Measurements from ENCODE around the gene AACS. TPM values are rescaled to one million over a fixed set of nuclear protein-coding genes. Genes with fewer than 3 reads are reported as not detected.

AACS gene
- total and polyA plus RNA-seq, 3 donors from 2014 or later = 26.0 to 44.8 (median 31.7) TPM

- Histone ChIP-seq H3K4me3 (no peak overlapping the region), H3K27ac (no peak overlapping the region), H3K9me3 (no peaks in the 10 kb centered on the region), H3K36me3 (ENCODE audit: low read depth, missing control alignments) (no peaks in the 10 kb centered on the region), H3K27me3 (no peaks in the 10 kb centered on the region), H3K4me1 (no peaks in the 10 kb centered on the region)
- no peak for DNase-seq
- WGBS, 2 donors = 97 to 100% methylated on average over 6 to 9 of the region's 9 CpGs
- intact Hi-C loops (cut with DNase I; ENCODE audit: low total_unique reads) = no loop called here
- no peak for TF ChIP-seq POLR2A (IDR thresholded peaks at IDR 0.05)
- TF ChIP-seq, protein P1, sequence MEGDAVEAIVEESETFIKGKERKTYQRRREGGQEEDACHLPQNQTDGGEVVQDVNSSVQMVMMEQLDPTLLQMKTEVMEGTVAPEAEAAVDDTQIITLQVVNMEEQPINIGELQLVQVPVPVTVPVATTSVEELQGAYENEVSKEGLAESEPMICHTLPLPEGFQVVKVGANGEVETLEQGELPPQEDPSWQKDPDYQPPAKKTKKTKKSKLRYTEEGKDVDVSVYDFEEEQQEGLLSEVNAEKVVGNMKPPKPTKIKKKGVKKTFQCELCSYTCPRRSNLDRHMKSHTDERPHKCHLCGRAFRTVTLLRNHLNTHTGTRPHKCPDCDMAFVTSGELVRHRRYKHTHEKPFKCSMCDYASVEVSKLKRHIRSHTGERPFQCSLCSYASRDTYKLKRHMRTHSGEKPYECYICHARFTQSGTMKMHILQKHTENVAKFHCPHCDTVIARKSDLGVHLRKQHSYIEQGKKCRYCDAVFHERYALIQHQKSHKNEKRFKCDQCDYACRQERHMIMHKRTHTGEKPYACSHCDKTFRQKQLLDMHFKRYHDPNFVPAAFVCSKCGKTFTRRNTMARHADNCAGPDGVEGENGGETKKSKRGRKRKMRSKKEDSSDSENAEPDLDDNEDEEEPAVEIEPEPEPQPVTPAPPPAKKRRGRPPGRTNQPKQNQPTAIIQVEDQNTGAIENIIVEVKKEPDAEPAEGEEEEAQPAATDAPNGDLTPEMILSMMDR (IDR thresholded peaks at IDR 0.05) = no peak
These were observed 44.1 kb upstream of the AACS start for GRCh38 chr12:125021096-125021495.

DNA sequence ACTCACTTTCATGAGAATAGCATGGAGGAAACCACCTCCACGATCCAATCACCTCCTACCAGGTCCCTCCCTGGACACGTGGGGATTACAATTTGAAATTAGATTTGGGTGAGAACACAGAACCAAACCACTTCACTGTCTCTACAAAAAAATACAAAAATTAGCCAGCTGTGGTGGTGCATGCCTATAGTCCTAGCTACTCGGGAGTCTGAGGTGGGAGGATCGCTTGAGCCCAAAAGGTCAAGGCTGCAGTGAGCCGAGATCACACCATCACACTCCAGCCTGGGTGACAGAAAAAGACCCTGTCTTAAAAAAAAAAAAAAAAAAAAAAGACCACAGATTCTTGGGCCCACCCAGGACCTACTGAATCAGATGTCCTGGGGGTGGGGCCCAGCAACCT, 43.5 kb upstream of the AACS start:
- WGBS, 2 donors = 59 to 61% methylated on average over 5 of the region's 5 CpGs
- Histone ChIP-seq H3K27ac (no peak overlapping the region), H3K4me1 (no peaks in the 10 kb centered on the region), H3K9me3 (no peaks in the 10 kb centered on the region), H3K27me3 (no peaks in the 10 kb centered on the region), H3K36me3 (ENCODE audit: low read depth, missing control alignments) (no peaks in the 10 kb centered on the region), H3K4me3 (no peak overlapping the region)
- DNase-seq = no peak
- no peak for TF ChIP-seq POLR2A (IDR thresholded peaks at IDR 0.05)
- TF ChIP-seq, protein P1 (IDR thresholded peaks at IDR 0.05) = no peak
- intact Hi-C loops (cut with DNase I; ENCODE audit: low total_unique reads) = no loop called here

DNA sequence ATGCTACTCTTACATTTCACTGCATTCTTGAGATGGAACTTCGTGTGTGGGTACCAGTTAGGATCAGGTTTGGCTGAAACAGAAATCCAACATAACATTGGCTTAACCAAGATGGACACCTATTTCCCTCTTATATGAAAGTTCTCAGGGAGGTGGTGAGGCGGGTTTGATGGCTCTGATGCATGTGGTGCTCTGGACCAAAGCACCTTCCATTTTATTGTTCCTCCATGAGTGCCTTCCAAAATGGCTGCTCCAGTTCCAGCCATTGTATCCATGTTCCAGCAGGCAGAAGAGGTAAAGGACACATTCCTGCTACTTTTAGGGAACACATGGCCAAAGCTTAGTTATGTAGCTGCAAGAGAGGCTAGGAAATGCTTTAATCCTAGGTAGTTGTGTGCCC, 42.2 kb upstream of the AACS start:
- Histone ChIP-seq H3K27me3 (no peaks in the 10 kb centered on the region), H3K36me3 (ENCODE audit: low read depth, missing control alignments) (no peaks in the 10 kb centered on the region), H3K27ac (no peak overlapping the region), H3K4me1 (no peaks in the 10 kb centered on the region), H3K9me3 (no peaks in the 10 kb centered on the region), H3K4me3 (no peak overlapping the region)
- WGBS, 2 donors = 92 to 98% methylated on average over 2 of the region's 2 CpGs
- intact Hi-C loops (cut with DNase I; ENCODE audit: low total_unique reads) = no loop called here
- DNase-seq = no peak
- TF ChIP-seq, protein P1 (IDR thresholded peaks at IDR 0.05) = no peak
- no peak for TF ChIP-seq POLR2A (IDR thresholded peaks at IDR 0.05)

DNA sequence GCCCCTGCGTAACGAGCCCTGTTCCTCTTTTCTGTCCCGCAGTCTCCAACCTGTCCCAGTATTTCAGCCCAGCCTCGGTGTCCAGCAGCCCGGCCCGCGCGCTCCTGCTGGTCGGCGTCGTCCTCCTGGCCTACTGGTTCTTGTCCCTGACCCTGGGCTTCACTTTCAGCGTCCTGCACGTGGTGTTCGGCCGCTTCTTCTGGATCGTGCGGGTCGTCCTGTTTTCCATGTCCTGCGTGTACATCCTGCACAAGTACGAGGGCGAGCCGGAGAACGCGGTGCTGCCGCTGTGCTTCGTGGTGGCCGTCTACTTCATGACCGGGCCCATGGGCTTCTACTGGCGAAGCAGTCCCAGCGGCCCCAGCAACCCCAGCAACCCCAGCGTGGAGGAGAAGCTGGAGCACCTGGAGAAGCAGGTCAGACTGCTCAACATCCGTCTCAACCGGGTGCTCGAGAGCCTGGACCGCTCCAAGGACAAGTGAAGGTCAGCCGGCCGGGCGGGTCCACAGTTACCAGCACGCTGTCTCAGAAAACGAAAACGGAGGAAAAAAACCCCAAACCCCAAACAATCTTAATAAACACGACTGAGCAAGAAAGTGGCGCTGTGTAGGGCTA, 40.2 kb upstream of the AACS start:
- DNase-seq = peak; percentile 14
- 80 to 81% methylated on average over 35 to 43 of the region's 43 CpGs for WGBS, 2 donors
- intact Hi-C loops (cut with DNase I; ENCODE audit: low total_unique reads) = no loop called here
- Histone ChIP-seq H3K36me3 (ENCODE audit: low read depth, missing control alignments) (no peaks in the 10 kb centered on the region), H3K4me3 (no peak overlapping the region), H3K27ac (no peak overlapping the region), H3K9me3 (no peaks in the 10 kb centered on the region), H3K27me3 (no peaks in the 10 kb centered on the region), H3K4me1 (no peaks in the 10 kb centered on the region)
- TF ChIP-seq POLR2A (IDR thresholded peaks at IDR 0.05) = no peak
- TF ChIP-seq, protein P1 (IDR thresholded peaks at IDR 0.05) = no peak

- no peak overlapping the region for H3K4me3 ChIP-seq
- no peaks in the 10 kb centered on the region for H3K36me3 ChIP-seq (ENCODE audit: low read depth, missing control alignments)
- 69 to 76% methylated on average over 9 of the region's 9 CpGs for WGBS, 2 donors
- H3K4me1 ChIP-seq = no peaks in the 10 kb centered on the region
- H3K27me3 ChIP-seq = no peaks in the 10 kb centered on the region
- TF ChIP-seq, protein P1 (IDR thresholded peaks at IDR 0.05) = no peak
- TF ChIP-seq POLR2A (IDR thresholded peaks at IDR 0.05) = no peak
- intact Hi-C loops (cut with DNase I; ENCODE audit: low total_unique reads) = no loop called here
- no peaks in the 10 kb centered on the region for H3K9me3 ChIP-seq
- no peak for DNase-seq
- H3K27ac ChIP-seq = no peak overlapping the region
These were observed 39.5 kb upstream of the AACS start for GRCh38 chr12:125025606-125026235.
